HG02973 (cell line): ENCODE data around the gene PLEKHH2.
"Not testable (repeated sequence)": the region's sequence is repeated elsewhere in the genome, so short reads cannot be mapped to it uniquely, and the experiment has no call there.

Experiments
- ATAC-seq: cut with Tn5 transposase; IDR thresholded peaks from one replicate; pipeline ENCODE4 v1.9.1; 2021; ENCODE audit warnings: moderate library complexity; ENCODE audit not compliant: unreplicated experiment

The PLEKHH2 gene

DNA sequence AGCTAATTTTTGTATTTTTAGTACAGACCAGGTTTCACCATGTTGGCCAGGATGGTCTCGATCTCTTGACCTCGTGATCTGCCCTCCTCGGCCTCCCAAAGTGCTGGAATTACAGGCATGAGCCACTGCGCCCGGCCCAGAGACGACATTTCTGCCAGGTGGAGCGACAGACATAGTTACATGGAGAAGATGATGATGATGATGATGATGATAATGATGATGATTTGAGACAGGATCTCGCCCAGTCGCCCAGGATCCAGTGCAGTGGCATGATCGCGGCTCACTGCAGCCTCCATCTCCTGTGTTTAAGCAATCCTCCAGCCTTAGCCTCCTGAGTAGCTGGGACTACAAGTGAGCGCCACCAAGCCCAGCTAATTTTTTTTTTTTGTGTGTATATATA lies 907 bp upstream of the PLEKHH2 start:
- ATAC-seq = not testable (repeated sequence)

GRCh38 chr2:43636621-43637020 lies 439 bp upstream of the PLEKHH2 start:
- ATAC-seq = no peak

DNA sequence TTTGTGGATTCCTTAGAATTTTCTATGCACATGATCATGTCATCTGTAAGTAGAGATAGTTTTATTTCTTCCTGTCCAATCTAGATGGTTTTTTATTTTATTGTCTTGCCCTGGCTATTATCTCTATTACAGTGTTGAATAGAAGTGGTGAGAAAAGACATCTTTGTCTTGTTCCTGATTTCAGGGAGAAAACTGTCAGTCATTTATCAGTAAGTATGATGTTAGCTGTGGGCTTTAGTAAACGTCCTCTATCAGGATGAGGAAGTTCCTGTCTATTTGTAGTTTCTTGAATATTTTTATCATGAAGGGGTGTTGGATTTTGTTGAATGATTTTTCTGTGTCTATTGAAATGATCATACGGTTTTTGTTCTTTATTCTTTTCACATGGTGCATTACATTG lies 5.3 kb downstream of the PLEKHH2 start:
- no peak for ATAC-seq

DNA sequence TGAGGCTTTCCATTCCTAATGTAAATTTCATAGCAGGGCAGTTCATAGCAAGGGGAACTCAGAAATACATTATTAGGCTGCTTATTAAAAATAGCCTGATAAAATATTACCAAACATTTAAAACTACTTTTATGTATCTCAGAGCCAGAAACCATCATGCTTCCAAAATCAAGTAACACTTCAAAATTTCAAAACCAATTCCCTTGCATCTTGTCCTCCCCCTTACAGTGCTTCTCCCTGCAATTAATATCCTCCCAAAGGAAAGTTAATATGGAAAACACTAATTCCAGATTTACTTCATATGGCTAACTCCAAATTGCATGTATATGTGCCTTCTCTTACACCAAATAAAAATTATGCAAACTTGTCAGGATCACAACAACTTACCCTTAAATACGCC lies 6.6 kb downstream of the PLEKHH2 start:
- ATAC-seq = no peak

GRCh38 chr2:43648994-43649701 lies 12.1 kb downstream of the PLEKHH2 start:
- ATAC-seq = no peak

- no peak for ATAC-seq
Observed at GRCh38 chr2:43653506-43653905, 16.4 kb downstream of the PLEKHH2 start.

DNA sequence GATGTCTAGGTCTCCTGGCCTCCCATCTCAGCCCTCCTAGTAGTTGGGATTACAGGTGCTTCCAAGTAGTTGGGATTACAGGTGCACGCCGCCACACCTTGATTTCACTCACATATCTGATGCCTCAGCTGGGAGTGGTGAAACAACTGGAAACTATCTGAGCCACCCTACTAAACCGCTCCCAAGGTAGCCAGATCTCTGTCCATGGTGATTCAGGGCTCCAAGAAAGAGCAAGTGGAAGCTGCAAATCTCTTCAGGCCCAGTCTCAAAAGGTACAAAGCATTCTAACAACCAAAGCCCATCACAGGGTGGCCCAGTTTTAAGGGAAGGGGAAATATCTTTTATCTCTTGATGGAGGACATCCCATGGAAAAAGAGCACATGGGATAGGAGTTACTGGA lies 20.2 kb downstream of the PLEKHH2 start:
- ATAC-seq = no peak

- ATAC-seq = no peak
Observed at GRCh38 chr2:43675646-43676321, 38.7 kb downstream of the PLEKHH2 start.

GRCh38 chr2:43676322-43677050 lies 39.4 kb downstream of the PLEKHH2 start, which contains the start of gene C1GALT1C1L:
C1GALT1C1L (minus strand) TSS chr2:43676429; CDS start chr2:43676322, 107 bp downstream.
- no peak for ATAC-seq

GRCh38 chr2:43677783-43678182 lies 40.7 kb downstream of the PLEKHH2 start:
- not testable (repeated sequence) for ATAC-seq

GRCh38 chr2:43685357-43685756 lies 48.3 kb downstream of the PLEKHH2 start:
- ATAC-seq = no peak

GRCh38 chr2:43689999-43690398 lies 52.9 kb downstream of the PLEKHH2 start:
- no peak for ATAC-seq

- no peak for ATAC-seq
Observed at GRCh38 chr2:43692428-43692994, 55.5 kb downstream of the PLEKHH2 start.

DNA sequence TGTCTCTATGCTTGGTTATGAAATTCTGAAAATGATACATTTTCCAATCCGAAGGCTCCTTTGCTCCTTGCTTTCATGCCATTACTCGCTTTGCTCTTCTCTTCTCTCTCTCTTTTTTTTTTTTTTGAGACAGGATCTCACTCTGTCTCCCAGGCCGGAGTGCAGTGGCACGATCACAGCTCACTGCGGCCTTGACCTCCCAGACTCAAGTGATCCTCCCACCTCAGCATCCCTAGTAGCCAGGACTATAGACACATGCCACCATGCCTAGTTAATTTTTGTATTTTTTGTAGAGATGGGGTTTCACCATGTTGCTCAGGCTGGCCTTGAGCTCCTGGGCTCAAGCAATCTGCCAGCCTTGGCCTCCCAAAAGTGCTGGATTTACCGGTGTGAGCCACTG lies 61.1 kb downstream of the PLEKHH2 start:
- ATAC-seq = not testable (repeated sequence)

DNA sequence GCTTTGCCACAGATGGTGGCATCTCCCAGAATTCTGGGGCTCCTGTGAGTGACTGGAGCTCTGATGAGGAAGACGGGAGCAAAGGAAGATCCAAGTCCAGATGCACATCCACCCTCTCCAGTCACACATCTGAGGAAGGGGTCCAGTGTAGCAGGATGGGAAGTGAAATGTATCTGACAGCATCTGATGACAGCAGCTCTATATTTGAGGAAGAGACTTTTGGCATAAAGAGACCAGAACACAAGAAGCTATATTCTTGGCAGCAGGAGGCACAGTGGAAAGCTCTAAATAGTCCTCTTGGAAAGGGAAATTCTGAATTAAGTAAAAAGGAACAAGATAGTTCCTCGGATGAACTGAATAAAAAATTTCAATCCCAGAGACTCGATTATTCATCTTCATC lies 62.7 kb downstream of the PLEKHH2 start:
- no peak for ATAC-seq

- no peak for ATAC-seq
Observed at GRCh38 chr2:43701111-43701510, 64.1 kb downstream of the PLEKHH2 start.

GRCh38 chr2:43707255-43708015 lies 70.4 kb downstream of the PLEKHH2 start:
- no peak for ATAC-seq

DNA sequence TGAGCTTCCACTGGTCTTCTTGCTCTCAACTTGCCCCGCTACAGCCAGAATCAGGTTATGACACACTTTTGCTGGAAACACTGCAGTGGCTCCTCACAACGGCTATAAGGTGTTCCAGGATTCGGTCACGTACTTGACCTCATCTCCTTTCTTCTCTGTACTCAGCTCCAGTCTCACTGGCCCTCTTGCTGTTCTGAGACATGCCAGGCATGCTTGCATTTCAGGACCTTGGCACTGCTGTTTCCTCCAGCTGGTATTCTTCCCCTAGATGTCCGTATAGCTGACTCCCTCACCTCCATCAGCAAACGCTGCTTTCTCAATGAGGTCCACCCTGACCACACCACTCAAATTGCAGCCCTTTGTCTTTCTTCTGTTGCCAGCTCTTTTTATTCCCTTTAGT lies 71.1 kb downstream of the PLEKHH2 start:
- ATAC-seq = no peak

- no peak for ATAC-seq
Observed at GRCh38 chr2:43708891-43709290, 71.8 kb downstream of the PLEKHH2 start.

GRCh38 chr2:43710866-43711265 lies 73.8 kb downstream of the PLEKHH2 start:
- ATAC-seq = no peak

DNA sequence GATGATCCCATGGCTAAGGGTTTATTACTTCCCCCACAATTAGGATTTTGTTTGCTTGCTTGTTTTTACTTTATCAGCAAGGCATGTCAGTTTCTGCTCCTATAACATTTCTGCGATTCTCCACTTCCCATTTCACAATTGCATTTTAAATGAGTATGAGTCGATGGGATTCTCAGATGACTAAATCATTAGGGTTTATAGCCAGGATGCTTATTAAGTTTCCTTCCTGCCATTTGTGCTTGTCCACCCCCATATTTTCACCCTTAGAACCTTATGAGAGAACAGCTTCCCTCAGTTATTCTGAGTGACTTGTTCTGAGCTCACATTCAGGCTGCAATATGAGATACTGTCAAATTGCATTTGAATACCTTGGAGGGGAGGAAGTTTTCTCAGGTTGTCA lies 77.1 kb downstream of the PLEKHH2 start:
- ATAC-seq = no peak
